DMS 273 (cell line): Measurements from ENCODE around the gene NLRP13.

ENCODE experiments used
- DNase-seq: peaks from one replicate; lab custom pipeline; 2025; ENCODE audit not compliant: unreplicated experiment; lab: John Stamatoyannopoulos, UW

The NLRP13 gene

DNA sequence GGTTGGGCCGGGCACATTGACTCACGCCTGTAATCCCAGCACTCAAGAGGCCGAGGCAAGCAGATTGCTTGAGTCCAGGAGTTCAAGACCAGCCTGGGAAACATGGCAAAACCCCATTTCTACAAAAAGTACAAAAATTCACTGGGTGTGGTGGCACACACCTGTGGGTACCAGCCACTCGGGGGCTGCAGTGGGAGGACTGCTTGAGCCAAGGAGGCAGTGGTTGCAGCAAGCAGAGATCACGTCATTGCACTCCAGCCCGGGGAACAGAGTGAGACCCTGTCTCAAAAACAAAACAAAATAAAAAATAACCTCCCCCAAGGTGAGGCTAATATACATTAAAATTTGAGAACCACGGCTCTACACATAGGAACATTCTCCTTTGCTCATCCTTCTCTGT, 24.9 kb downstream of the NLRP13 start:
- no peak for DNase-seq

- peak; percentile 13 for DNase-seq
Measured at GRCh38 chr19:55902080-55902751, 29.9 kb downstream of the NLRP13 start.

- peak; percentile 48 for DNase-seq
Measured at GRCh38 chr19:55901369-55902079, 30.6 kb downstream of the NLRP13 start.

DNA sequence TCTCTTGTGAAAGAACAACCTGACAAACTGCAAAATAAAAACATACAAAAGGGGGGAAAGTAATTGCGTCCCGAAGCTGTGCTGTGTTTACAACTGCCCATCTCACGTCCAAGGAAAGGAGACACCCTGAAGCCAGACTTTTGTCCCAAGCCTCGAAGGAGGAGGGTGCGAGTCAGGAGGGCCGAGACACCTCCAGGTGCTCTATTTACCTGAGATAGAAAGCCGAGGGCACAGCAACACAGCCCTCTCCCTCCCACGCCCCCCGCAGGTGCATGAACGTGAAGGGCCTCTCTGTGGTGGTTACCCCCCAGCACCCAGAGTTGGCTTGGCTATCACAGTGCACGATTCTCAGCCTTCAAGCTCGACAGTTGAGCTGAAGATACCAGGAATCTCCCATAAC, 33.2 kb downstream of the NLRP13 start:
- no peak for DNase-seq

DNA sequence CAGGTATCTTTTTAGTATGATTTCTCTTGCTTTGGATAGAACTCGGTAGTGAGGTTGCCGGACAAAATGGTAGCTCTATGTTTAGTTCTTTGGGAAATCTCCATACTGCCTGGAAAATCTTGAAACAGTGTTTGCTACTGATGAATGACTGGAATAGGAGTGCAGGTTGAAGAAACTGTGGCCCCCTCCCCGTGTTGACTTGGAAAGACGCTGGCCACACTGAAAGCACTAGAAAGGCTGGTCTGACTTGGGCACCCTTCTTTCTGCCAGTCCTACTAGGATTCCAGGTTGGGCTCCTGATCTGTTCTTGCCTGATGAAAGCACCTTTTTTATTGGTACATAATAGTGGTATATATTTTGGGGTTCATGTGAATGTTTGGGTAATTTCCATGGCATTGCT, 49.5 kb downstream of the NLRP13 start:
- DNase-seq, result no peak

DNA sequence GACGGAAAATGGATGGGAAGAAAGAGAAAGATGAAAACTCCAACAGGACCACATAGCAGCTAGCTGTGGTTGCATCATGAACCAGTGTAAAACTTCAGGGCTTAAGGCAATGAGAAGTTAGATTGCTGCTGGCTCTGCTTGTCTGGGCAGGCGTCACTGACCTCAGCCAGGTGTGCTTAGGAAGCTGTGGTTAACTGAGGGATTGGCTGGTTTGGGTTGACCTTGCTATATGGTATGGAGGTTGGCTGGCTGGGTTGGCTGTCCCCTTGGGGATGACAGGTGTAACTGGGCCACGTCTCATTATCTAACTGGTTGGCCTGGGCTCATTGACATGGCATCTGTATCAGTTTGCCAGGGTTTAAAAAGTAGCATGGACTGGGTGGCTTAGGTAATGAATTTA, 54.9 kb downstream of the NLRP13 start:
- no peak for DNase-seq

- no peak for DNase-seq
Measured at GRCh38 chr19:55870736-55871135, 61.4 kb downstream of the NLRP13 start.

GRCh38 chr19:55867101-55867500, 65.0 kb downstream of the NLRP13 start:
- DNase-seq, result no peak

DNA sequence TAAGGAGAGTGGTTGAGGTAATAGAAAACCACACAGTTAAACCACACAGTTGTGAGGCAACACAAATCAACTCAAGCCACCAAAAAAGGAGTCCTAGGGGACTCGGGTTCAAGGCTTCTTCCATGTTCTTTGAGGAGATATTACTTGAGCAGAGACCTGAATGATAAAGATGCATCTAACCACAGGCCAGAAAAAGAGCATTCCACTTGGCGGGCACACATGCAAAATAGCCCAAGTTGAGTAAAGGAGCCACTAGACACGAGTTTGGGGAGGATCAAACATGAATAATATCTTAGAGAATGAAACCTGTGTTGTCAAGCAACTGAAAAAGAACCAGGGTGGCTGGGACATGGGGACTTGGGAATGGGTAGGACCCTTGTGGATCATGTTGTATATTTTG, 65.6 kb downstream of the NLRP13 start:
- DNase-seq, result no peak

- no peak for DNase-seq
Measured at GRCh38 chr19:55858969-55859368, 73.2 kb downstream of the NLRP13 start.

DNA sequence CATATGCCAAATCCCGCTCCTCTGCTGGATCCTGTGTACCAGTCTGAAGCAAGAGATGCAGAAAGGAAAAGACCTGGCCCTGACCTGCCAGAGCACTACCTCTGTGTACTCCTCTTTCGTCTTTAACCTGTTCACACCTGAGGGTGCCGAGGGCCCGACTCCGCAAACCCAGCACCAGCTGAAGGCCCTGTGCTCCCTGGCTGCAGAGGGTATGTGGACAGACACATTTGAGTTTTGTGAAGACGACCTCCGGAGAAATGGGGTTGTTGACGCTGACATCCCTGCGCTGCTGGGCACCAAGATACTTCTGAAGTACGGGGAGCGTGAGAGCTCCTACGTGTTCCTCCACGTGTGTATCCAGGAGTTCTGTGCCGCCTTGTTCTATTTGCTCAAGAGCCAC, 73.7 kb downstream of the NLRP13 start:
- DNase-seq, result no peak

DNA sequence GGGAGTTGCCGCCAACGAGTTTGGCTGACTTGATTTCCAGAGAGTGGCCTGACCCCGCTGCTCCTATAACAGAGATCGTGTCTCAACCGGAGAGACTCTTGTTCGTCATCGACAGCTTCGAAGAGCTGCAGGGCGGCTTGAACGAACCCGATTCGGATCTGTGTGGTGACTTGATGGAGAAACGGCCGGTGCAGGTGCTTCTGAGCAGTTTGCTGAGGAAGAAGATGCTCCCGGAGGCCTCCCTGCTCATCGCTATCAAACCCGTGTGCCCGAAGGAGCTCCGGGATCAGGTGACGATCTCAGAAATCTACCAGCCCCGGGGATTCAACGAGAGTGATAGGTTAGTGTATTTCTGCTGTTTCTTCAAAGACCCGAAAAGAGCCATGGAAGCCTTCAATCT, 74.2 kb downstream of the NLRP13 start:
- DNase-seq, result no peak

DNA sequence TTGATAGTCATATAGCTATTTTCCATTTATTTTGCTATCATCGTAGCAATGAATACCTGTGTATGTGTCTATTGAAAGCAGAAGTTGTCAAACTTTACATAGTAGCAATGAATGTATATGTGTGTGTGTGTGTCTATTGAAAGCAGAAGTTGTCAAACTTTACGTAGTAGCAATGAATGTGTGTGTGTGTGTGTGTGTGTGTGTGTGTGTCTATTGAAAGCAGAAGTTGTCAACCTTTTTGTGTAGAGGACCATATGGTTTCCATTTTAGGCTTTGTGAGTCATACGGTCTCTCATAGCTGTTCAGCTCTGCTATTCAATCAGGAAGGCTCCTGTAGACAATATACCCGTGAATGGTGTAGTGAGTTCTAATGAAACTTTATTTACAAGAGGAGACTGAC, 75.0 kb downstream of the NLRP13 start:
- no peak for DNase-seq

DNA sequence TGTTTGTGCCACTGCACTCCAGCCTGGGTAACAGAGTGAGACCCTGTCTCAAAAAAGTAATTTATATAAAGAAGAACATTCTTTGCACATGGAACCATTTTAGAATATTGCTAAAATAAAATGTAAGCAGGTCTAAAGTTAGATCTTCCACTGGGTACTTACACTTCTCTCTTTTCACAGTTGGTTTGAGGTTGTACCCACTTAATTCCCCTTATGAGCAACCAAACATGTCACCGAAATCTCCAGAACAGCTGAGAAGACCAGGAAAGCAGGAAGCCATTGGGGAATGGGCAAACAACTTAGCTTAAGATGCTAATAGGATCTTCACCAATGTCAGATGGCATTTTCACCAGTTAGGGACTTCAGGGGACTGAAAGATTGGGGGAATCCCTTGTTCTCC, 77.0 kb downstream of the NLRP13 start:
- DNase-seq, result no peak
